Neutrophil (primary cell): Measurements from ENCODE around the gene NELL1.

Experiments used
- H3K27ac ChIP-seq: fragments of 200-600 bp; sonication (generic); 2 replicates; pipeline ENCODE4 v1.5.1; 2016; ENCODE audit warnings: mild to moderate bottlenecking, moderate library complexity
- H3K27me3 ChIP-seq: fragments of 200-600 bp; sonication (generic); 2 replicates; pipeline ENCODE4 v1.6.0; 2016; ENCODE audit warnings: mild to moderate bottlenecking
- H3K36me3 ChIP-seq: fragments of 200-600 bp; sonication (generic); 2 replicates; pipeline ENCODE4 v1.5.1; 2017
- H3K4me1 ChIP-seq, 2 experiments: fragments of 200-600 bp in 1 of 2; sonication (generic) in 1 of 2; 1 replicate in 1 of 2; 2 replicates in 1 of 2; pipeline versions ENCODE4 v1.5.1 to v1.6.1; 2013 to 2016; ENCODE audit warnings: low read depth in 1 of 2, low read length in 1 of 2, mild to moderate bottlenecking in 1 of 2, moderate library complexity in 1 of 2; ENCODE audit not compliant: control insufficient read depth in 1 of 2, insufficient read depth in 1 of 2
- H3K4me3 ChIP-seq, 2 experiments: fragments of 200-600 bp in 1 of 2; sonication (generic) in 1 of 2; 1 replicate in 1 of 2; 2 replicates in 1 of 2; pipeline ENCODE4 v1.5.1; 2013 to 2016; ENCODE audit warnings: low read depth in 1 of 2, low read length in 1 of 2, mild to moderate bottlenecking in 1 of 2, moderate library complexity in 1 of 2
- H3K9me3 ChIP-seq: fragments of 200-600 bp; sonication (generic); 2 replicates; pipeline ENCODE4 v1.5.1; 2016
- CTCF ChIP-seq: fragments of 200-600 bp; sonication (generic); IDR thresholded peaks from 2 replicates; pipeline ENCODE4 v1.5.1; 2016; ENCODE audit warnings: antibody characterized with exemption

The NELL1 gene

DNA sequence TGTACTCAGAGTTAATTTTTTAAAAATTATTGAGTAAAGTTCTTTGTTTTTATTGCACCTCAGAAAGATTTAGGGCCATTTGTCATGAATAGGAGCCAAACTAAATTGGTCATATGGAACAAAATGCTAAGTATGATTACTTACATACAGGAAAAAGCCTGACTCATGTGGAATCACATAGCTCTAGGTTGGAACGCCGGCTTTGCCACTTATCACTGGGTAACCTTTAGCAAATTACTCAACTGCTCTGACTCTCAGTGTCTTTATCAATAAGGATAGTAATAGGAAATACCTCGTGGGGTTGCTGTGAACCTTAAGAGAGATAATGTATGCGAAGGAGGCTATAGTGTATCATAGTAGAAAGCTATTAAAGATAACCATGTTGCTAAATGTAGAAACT, 638.5 kb downstream of the NELL1 start:
- H3K4me1 ChIP-seq, result no peaks in the 10 kb centered on the region
- no peak for TF ChIP-seq CTCF
- H3K27me3 ChIP-seq, result no peaks in the 10 kb centered on the region
- H3K36me3 ChIP-seq, result no peaks in the 10 kb centered on the region
- no peaks in the 10 kb centered on the region for H3K9me3 ChIP-seq
- no peak overlapping the region for H3K27ac ChIP-seq
- no peak overlapping the region for H3K4me3 ChIP-seq

- H3K9me3 ChIP-seq, result no peaks in the 10 kb centered on the region
- no peak overlapping the region for H3K4me3 ChIP-seq
- no peaks in the 10 kb centered on the region for H3K4me1 ChIP-seq
- H3K36me3 ChIP-seq, result no peaks in the 10 kb centered on the region
- no peak overlapping the region for H3K27ac ChIP-seq
- no peaks in the 10 kb centered on the region for H3K27me3 ChIP-seq
- TF ChIP-seq CTCF, result no peak
These were observed 647.2 kb downstream of the NELL1 start for GRCh38 chr11:21316591-21316990.

GRCh38 chr11:21321072-21321471, 651.7 kb downstream of the NELL1 start:
- Histone ChIP-seq H3K4me1 (no peaks in the 10 kb centered on the region), H3K4me3 (no peak overlapping the region), H3K27me3 (no peaks in the 10 kb centered on the region), H3K27ac (no peak overlapping the region), H3K36me3 (no peaks in the 10 kb centered on the region), H3K9me3 (no peaks in the 10 kb centered on the region)
- TF ChIP-seq CTCF, result no peak

- H3K27ac ChIP-seq, result no peak overlapping the region
- no peaks in the 10 kb centered on the region for H3K4me1 ChIP-seq
- TF ChIP-seq CTCF, result no peak
- H3K4me3 ChIP-seq, result no peak overlapping the region
- H3K27me3 ChIP-seq, result no peaks in the 10 kb centered on the region
- no peaks in the 10 kb centered on the region for H3K36me3 ChIP-seq
- H3K9me3 ChIP-seq, result no peaks in the 10 kb centered on the region
These were observed 652.1 kb downstream of the NELL1 start for GRCh38 chr11:21321530-21321929.

GRCh38 chr11:21323617-21324016, 654.2 kb downstream of the NELL1 start:
- Histone ChIP-seq H3K27me3 (no peaks in the 10 kb centered on the region), H3K4me1 (no peaks in the 10 kb centered on the region), H3K36me3 (no peaks in the 10 kb centered on the region), H3K9me3 (no peaks in the 10 kb centered on the region), H3K4me3 (no peak overlapping the region), H3K27ac (no peak overlapping the region)
- no peak for TF ChIP-seq CTCF

- no peak for TF ChIP-seq CTCF
- Histone ChIP-seq H3K4me3 (no peak overlapping the region), H3K4me1 (no peaks in the 10 kb centered on the region), H3K36me3 (no peaks in the 10 kb centered on the region), H3K27ac (no peak overlapping the region), H3K9me3 (no peaks in the 10 kb centered on the region), H3K27me3 (no peaks in the 10 kb centered on the region)
These were observed 673.8 kb downstream of the NELL1 start for GRCh38 chr11:21343204-21343603.
